ENCODE data around the gene PLXNA4. TPM values are rescaled to one million over a fixed set of nuclear protein-coding genes. Genes with fewer than 3 reads are reported as not detected.
A peak's percentile ranks its signal among the peaks of the same experiment; 100 is the strongest.

PLXNA4 gene
- total and polyA plus RNA-seq, 2 experiments from 2014 or later: 0.08 to 0.80 TPM

DNA sequence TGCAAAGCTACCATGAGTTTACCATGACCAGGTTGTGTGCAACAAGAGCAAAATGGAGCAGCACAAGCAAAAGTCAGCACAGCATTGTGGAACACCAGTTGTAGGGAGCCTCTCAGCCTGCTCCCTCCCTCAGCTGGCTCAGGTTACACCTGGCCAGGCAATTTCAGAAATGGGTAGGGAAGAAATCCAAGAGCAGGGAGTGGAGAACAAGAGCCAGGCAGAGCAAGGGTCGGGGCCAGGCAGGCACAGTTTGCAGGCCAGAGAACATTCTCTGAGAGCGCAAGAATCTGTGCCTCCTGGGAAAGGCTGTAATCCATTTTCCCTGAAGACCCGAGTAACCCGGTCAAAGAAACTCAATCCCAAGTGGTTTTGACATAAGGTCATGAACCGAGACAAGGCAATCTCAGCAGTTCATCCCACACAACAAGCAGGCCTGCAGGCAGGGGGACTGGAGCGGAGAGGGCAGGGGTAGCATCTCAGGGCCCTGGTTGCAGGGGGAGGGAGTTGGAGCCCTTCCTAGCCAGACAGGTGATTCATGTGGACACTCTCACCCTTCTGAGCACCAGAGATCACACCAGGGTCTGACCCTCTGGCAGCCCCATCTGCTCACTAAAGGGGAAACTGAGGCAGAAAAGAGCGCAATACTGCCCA is 258.4 kb downstream of the PLXNA4 start:
- Histone ChIP-seq H3K4me2 (peak overlapping the region; percentile 76; the same call in 1 of the 2 replicates), H3K79me2 (replicated peaks; ENCODE audit: insufficient read depth) (no peaks in the 10 kb centered on the region), H3K4me3 (no peak overlapping the region), H3F3A (replicated peaks; ENCODE audit: low read depth) (no peaks in the 10 kb centered on the region), H4K20me1 (replicated peaks; ENCODE audit: insufficient read depth) (no peaks in the 10 kb centered on the region), H3K9me2 (ENCODE audit: insufficient read depth) (no peaks in the 10 kb centered on the region; the same call in 1 of the 2 replicates), H3K27ac (ENCODE audit: low read depth) (no peak overlapping the region), H3K4me1 (ENCODE audit: insufficient read depth) (peaks cover 6% of the 10 kb centered on the region), H2AFZ (no peak overlapping the region), H3K27me3 (ENCODE audit: insufficient read depth) (no peaks in the 10 kb centered on the region), H3K36me3 (ENCODE audit: insufficient read depth) (no peaks in the 10 kb centered on the region)
- Mint-ChIP-seq H3K4me3 (no peak overlapping the region; the same call in 2 of the 3 replicates), H3K4me1 (peaks cover 14% of the 10 kb centered on the region), H3K27ac (no peak overlapping the region), H3K36me3 (ENCODE audit: low read depth) (peaks cover 8% of the 10 kb centered on the region), H3K9me3 (peaks cover 11% of the 10 kb centered on the region), H3K27me3 (ENCODE audit: insufficient read depth, low read depth, poor library complexity) (peaks cover 7% of the 10 kb centered on the region)
- TF ChIP-seq EZH2 (IDR thresholded peaks at IDR 0.05; ENCODE audit: low read depth, unreplicated experiment) (no peak), EZH2phosphoT487 (IDR thresholded peaks at IDR 0.05; ENCODE audit: unreplicated experiment) (no peak), STAT1 (IDR thresholded peaks at IDR 0.05; ENCODE audit: unreplicated experiment) (no peak), ZNF331 (CRISPR knock-in tag; IDR thresholded peaks at IDR 0.05; ENCODE audit: low read depth) (no peak), CREB1 (CRISPR knock-in tag; IDR thresholded peaks at IDR 0.05; ENCODE audit: low read depth) (no peak)
- TF ChIP-seq, protein P1, sequence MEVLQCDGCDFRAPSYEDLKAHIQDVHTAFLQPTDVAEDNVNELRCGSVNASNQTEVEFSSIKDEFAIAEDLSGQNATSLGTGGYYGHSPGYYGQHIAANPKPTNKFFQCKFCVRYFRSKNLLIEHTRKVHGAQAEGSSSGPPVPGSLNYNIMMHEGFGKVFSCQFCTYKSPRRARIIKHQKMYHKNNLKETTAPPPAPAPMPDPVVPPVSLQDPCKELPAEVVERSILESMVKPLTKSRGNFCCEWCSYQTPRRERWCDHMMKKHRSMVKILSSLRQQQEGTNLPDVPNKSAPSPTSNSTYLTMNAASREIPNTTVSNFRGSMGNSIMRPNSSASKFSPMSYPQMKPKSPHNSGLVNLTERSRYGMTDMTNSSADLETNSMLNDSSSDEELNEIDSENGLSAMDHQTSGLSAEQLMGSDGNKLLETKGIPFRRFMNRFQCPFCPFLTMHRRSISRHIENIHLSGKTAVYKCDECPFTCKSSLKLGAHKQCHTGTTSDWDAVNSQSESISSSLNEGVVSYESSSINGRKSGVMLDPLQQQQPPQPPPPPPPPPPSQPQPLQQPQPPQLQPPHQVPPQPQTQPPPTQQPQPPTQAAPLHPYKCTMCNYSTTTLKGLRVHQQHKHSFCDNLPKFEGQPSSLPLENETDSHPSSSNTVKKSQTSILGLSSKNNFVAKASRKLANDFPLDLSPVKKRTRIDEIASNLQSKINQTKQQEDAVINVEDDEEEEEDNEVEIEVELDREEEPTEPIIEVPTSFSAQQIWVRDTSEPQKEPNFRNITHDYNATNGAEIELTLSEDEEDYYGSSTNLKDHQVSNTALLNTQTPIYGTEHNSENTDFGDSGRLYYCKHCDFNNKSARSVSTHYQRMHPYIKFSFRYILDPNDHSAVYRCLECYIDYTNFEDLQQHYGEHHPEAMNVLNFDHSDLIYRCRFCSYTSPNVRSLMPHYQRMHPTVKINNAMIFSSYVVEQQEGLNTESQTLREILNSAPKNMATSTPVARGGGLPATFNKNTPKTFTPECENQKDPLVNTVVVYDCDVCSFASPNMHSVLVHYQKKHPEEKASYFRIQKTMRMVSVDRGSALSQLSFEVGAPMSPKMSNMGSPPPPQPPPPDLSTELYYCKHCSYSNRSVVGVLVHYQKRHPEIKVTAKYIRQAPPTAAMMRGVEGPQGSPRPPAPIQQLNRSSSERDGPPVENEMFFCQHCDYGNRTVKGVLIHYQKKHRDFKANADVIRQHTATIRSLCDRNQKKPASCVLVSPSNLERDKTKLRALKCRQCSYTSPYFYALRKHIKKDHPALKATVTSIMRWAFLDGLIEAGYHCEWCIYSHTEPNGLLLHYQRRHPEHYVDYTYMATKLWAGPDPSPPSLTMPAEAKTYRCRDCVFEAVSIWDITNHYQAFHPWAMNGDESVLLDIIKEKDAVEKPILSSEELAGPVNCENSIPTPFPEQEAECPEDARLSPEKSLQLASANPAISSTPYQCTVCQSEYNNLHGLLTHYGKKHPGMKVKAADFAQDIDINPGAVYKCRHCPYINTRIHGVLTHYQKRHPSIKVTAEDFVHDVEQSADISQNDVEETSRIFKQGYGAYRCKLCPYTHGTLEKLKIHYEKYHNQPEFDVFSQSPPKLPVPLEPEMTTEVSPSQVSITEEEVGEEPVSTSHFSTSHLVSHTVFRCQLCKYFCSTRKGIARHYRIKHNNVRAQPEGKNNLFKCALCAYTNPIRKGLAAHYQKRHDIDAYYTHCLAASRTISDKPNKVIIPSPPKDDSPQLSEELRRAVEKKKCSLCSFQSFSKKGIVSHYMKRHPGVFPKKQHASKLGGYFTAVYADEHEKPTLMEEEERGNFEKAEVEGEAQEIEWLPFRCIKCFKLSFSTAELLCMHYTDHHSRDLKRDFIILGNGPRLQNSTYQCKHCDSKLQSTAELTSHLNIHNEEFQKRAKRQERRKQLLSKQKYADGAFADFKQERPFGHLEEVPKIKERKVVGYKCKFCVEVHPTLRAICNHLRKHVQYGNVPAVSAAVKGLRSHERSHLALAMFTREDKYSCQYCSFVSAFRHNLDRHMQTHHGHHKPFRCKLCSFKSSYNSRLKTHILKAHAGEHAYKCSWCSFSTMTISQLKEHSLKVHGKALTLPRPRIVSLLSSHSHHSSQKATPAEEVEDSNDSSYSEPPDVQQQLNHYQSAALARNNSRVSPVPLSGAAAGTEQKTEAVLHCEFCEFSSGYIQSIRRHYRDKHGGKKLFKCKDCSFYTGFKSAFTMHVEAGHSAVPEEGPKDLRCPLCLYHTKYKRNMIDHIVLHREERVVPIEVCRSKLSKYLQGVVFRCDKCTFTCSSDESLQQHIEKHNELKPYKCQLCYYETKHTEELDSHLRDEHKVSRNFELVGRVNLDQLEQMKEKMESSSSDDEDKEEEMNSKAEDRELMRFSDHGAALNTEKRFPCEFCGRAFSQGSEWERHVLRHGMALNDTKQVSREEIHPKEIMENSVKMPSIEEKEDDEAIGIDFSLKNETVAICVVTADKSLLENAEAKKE (CRISPR knock-in tag; IDR thresholded peaks at IDR 0.05): no peak
- TF ChIP-seq, protein P2, sequence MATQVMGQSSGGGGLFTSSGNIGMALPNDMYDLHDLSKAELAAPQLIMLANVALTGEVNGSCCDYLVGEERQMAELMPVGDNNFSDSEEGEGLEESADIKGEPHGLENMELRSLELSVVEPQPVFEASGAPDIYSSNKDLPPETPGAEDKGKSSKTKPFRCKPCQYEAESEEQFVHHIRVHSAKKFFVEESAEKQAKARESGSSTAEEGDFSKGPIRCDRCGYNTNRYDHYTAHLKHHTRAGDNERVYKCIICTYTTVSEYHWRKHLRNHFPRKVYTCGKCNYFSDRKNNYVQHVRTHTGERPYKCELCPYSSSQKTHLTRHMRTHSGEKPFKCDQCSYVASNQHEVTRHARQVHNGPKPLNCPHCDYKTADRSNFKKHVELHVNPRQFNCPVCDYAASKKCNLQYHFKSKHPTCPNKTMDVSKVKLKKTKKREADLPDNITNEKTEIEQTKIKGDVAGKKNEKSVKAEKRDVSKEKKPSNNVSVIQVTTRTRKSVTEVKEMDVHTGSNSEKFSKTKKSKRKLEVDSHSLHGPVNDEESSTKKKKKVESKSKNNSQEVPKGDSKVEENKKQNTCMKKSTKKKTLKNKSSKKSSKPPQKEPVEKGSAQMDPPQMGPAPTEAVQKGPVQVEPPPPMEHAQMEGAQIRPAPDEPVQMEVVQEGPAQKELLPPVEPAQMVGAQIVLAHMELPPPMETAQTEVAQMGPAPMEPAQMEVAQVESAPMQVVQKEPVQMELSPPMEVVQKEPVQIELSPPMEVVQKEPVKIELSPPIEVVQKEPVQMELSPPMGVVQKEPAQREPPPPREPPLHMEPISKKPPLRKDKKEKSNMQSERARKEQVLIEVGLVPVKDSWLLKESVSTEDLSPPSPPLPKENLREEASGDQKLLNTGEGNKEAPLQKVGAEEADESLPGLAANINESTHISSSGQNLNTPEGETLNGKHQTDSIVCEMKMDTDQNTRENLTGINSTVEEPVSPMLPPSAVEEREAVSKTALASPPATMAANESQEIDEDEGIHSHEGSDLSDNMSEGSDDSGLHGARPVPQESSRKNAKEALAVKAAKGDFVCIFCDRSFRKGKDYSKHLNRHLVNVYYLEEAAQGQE (IDR thresholded peaks at IDR 0.05; ENCODE audit: unreplicated experiment): no peak
- TF ChIP-seq, protein P3, sequence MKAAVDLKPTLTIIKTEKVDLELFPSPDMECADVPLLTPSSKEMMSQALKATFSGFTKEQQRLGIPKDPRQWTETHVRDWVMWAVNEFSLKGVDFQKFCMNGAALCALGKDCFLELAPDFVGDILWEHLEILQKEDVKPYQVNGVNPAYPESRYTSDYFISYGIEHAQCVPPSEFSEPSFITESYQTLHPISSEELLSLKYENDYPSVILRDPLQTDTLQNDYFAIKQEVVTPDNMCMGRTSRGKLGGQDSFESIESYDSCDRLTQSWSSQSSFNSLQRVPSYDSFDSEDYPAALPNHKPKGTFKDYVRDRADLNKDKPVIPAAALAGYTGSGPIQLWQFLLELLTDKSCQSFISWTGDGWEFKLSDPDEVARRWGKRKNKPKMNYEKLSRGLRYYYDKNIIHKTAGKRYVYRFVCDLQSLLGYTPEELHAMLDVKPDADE (IDR thresholded peaks at IDR 0.05): no peak
- TF ChIP-seq, protein P4, sequence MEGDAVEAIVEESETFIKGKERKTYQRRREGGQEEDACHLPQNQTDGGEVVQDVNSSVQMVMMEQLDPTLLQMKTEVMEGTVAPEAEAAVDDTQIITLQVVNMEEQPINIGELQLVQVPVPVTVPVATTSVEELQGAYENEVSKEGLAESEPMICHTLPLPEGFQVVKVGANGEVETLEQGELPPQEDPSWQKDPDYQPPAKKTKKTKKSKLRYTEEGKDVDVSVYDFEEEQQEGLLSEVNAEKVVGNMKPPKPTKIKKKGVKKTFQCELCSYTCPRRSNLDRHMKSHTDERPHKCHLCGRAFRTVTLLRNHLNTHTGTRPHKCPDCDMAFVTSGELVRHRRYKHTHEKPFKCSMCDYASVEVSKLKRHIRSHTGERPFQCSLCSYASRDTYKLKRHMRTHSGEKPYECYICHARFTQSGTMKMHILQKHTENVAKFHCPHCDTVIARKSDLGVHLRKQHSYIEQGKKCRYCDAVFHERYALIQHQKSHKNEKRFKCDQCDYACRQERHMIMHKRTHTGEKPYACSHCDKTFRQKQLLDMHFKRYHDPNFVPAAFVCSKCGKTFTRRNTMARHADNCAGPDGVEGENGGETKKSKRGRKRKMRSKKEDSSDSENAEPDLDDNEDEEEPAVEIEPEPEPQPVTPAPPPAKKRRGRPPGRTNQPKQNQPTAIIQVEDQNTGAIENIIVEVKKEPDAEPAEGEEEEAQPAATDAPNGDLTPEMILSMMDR (conservative IDR thresholded peaks at IDR 0.05; ENCODE audit: low read depth in 2 of 2): no peak
- ATAC-seq (0 out of 3 replicates have a peak, but pooled peaks have one; percentile 11), DNase-seq (ENCODE audit: low spot score) (no peak)

Measured in GM23338 (cell line).